ENCODE results near the gene NEIL1. TPM values are rescaled to one million over a fixed set of nuclear protein-coding genes. Genes with fewer than 3 reads are reported as not detected.

The NEIL1 gene
- polyA plus RNA-seq, 1 of the 3 experiments (the other 2 are of a cell fraction) = 12.0 TPM

- H3K27me3 ChIP-seq (ENCODE audit: insufficient read depth) = no peaks in the 10 kb centered on the region
- H3K79me2 ChIP-seq (ENCODE audit: insufficient read depth) = no peaks in the 10 kb centered on the region
- no peaks in the 10 kb centered on the region for H3K9me3 ChIP-seq
- peaks cover 3% of the 10 kb centered on the region for H3F3A ChIP-seq (replicated peaks; ENCODE audit: insufficient read depth)
- H3K9me2 ChIP-seq = no peaks in the 10 kb centered on the region
- ChIA-PET CTCF (interaction anchor here (1.0 to 5.4 kb wide), 2 partner anchors 11 to 327 kb away, joined by 3 to 29 read pairs; partner anchors contain the start of gene MAN2C1), POLR2A (interaction anchor here (1.9 kb wide), 1 partner anchor 12 kb away, joined by 7 read pairs; the partner anchor contains the start of gene MAN2C1)
- no peak overlapping the region for H2AFZ ChIP-seq (ENCODE audit: low read depth)
- H3K4me2 ChIP-seq = no peak overlapping the region
- no peak overlapping the region for H3K9ac ChIP-seq
- DNase-seq = no peak
- 80% methylated on average over 1 of the region's 20 CpGs for WGBS (ENCODE audit: low lambda C conversion rate)
- TF ChIP-seq SIN3A (IDR thresholded peaks at IDR 0.05; ENCODE audit: borderline replicate concordance, low read depth, low read length) (no peak), RAD21 (IDR thresholded peaks at IDR 0.05; ENCODE audit: low read length) (no peak), EZH2phosphoT487 (IDR thresholded peaks at IDR 0.05; ENCODE audit: borderline replicate concordance, low read depth) (no peak), MXI1 (IDR thresholded peaks at IDR 0.05; ENCODE audit: low read depth, low read length) (no peak), ELF1 (IDR thresholded peaks at IDR 0.05) (no peak), JUND (IDR thresholded peaks at IDR 0.05) (no peak), MEF2A (IDR thresholded peaks at IDR 0.05; ENCODE audit: borderline replicate concordance, low read depth) (no peak), NFIC (IDR thresholded peaks at IDR 0.05; ENCODE audit: borderline replicate concordance) (no peak), TEAD4 (IDR thresholded peaks at IDR 0.05; ENCODE audit: borderline replicate concordance, insufficient read depth) (no peak), TCF12 (IDR thresholded peaks at IDR 0.05) (no peak), MAX (IDR thresholded peaks at IDR 0.05; ENCODE audit: low read depth) (no peak), ZBTB33 (IDR thresholded peaks at IDR 0.05; ENCODE audit: borderline replicate concordance, low read depth) (no peak), USF1 (IDR thresholded peaks at IDR 0.05; ENCODE audit: borderline replicate concordance, low read depth) (no peak), GATA2 (CRISPR knock-in tag; IDR thresholded peaks at IDR 0.05) (no peak)
- H4K20me1 ChIP-seq (ENCODE audit: insufficient read depth) = no peaks in the 10 kb centered on the region
- no peak overlapping the region for H3K4me3 ChIP-seq (ENCODE audit: low read depth in 2 of 2, low read length in 1 of 2)
- peaks cover 0 to 43% of the 10 kb centered on the region in 2 experiments for H3K36me3 ChIP-seq (replicated peaks in 1 of 2; ENCODE audit: control insufficient read depth in 1 of 2, insufficient read depth in 2 of 2, low read length in 1 of 2)
- H3K27ac ChIP-seq (ENCODE audit: low read depth in 2 of 2, low read length in 1 of 2) = no peak overlapping the region
- H3K4me1 ChIP-seq (ENCODE audit: control insufficient read depth in 1 of 2, insufficient read depth in 2 of 2, low read depth in 1 of 2, low read length in 1 of 2) = no peaks in the 10 kb centered on the region
These were observed 9.7 kb downstream of the NEIL1 start for GRCh38 chr15:75356517-75356916.

GRCh38 chr15:75357976-75358673, 11.3 kb downstream of the NEIL1 start:
- Histone ChIP-seq H4K20me1 (ENCODE audit: insufficient read depth) (no peaks in the 10 kb centered on the region), H3K4me3 (ENCODE audit: low read depth in 2 of 2, low read length in 1 of 2) (no peak overlapping the region), H3K9ac (no peak overlapping the region), H3K4me2 (no peak overlapping the region), H3K9me3 (no peaks in the 10 kb centered on the region), H3K9me2 (no peaks in the 10 kb centered on the region), H3K36me3 (replicated peaks in 1 of 2; ENCODE audit: control insufficient read depth in 1 of 2, insufficient read depth in 2 of 2, low read length in 1 of 2) (peaks cover 0 to 56% of the 10 kb centered on the region in 2 experiments), H3K4me1 (ENCODE audit: control insufficient read depth in 1 of 2, insufficient read depth in 2 of 2, low read depth in 1 of 2, low read length in 1 of 2) (no peaks in the 10 kb centered on the region), H3K27me3 (ENCODE audit: insufficient read depth) (no peaks in the 10 kb centered on the region), H3F3A (replicated peaks; ENCODE audit: insufficient read depth) (no peaks in the 10 kb centered on the region), H2AFZ (ENCODE audit: low read depth) (no peak overlapping the region), H3K79me2 (ENCODE audit: insufficient read depth) (no peaks in the 10 kb centered on the region), H3K27ac (ENCODE audit: low read depth in 2 of 2, low read length in 1 of 2) (no peak overlapping the region)
- WGBS (ENCODE audit: low lambda C conversion rate) = 90% methylated on average over 8 of the region's 17 CpGs
- TF ChIP-seq IRF3 (IDR thresholded peaks at IDR 0.05; ENCODE audit: low read depth, low read length) (no peak), TEAD4 (IDR thresholded peaks at IDR 0.05; ENCODE audit: borderline replicate concordance, insufficient read depth) (no peak), FOSL2 (IDR thresholded peaks at IDR 0.05; ENCODE audit: borderline replicate concordance, low read depth) (no peak), YY1 (IDR thresholded peaks at IDR 0.05; ENCODE audit: low read depth) (no peak), EP300 (IDR thresholded peaks at IDR 0.05; ENCODE audit: borderline replicate concordance in 1 of 2, low read depth in 1 of 2, low read length in 1 of 2) (no peak), ZBTB33 (IDR thresholded peaks at IDR 0.05; ENCODE audit: borderline replicate concordance, low read depth) (no peak), FOXJ3 (CRISPR knock-in tag; IDR thresholded peaks at IDR 0.05) (no peak), PBX3 (IDR thresholded peaks at IDR 0.05) (no peak)
- ChIA-PET CTCF (no interaction called here), POLR2A (no interaction called here)
- DNase-seq = no peak
